ENCODE data around the gene IFI27. TPM values are rescaled to one million over a fixed set of nuclear protein-coding genes. Genes with fewer than 3 reads are reported as not detected.

The IFI27 gene
- total and polyA plus RNA-seq, 4 donors, result 94.1 to 883 (median 378) TPM

DNA sequence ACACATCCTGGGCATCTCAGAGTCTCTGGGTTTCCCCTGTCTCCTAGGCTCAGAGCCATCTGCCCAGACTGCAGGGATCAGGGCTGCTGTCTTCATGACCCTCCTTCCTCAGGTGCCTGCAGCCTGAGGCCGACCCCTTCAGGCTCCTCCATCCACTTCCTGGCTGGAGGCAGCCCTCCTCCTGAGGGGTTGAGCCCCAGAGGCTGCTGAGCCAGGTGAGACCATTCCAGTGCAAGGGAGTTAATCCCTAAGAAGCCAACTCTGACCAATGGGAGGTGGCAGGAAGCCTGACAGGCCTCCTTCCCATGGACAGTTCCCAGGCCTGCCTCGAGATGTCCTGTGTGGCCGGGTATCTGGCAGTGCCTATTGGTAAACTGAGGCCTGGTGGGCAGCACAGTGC, 55.2 kb downstream of the IFI27 start:
- Histone ChIP-seq H3K27me3 (ENCODE audit: control insufficient read depth in 3 of 3, insufficient read depth in 3 of 3, low read length in 2 of 3) (peaks cover 0 to 7% (median 3%) of the 10 kb centered on the region in 3 donors), H3K9me3 (ENCODE audit: control insufficient read depth in 4 of 4, insufficient read depth in 3 of 4, low read length in 3 of 4) (no peaks in the 10 kb centered on the region), H3K36me3 (ENCODE audit: control insufficient read depth in 4 of 4, insufficient read depth in 4 of 4, low read length in 4 of 4) (no peaks in the 10 kb centered on the region), H3K4me1 (ENCODE audit: control insufficient read depth in 5 of 5, insufficient read depth in 5 of 5, low read length in 5 of 5) (peaks cover 0 to 14% (median 5%) of the 10 kb centered on the region in 5 donors), H3K4me3 (no peak overlapping the region), H3K9ac (ENCODE audit: insufficient read depth in 1 of 2, low read length in 2 of 2) (no peak overlapping the region), H3K27ac (ENCODE audit: low read depth in 1 of 2, low read length in 1 of 2) (no peak overlapping the region)
- TF ChIP-seq, protein P1, sequence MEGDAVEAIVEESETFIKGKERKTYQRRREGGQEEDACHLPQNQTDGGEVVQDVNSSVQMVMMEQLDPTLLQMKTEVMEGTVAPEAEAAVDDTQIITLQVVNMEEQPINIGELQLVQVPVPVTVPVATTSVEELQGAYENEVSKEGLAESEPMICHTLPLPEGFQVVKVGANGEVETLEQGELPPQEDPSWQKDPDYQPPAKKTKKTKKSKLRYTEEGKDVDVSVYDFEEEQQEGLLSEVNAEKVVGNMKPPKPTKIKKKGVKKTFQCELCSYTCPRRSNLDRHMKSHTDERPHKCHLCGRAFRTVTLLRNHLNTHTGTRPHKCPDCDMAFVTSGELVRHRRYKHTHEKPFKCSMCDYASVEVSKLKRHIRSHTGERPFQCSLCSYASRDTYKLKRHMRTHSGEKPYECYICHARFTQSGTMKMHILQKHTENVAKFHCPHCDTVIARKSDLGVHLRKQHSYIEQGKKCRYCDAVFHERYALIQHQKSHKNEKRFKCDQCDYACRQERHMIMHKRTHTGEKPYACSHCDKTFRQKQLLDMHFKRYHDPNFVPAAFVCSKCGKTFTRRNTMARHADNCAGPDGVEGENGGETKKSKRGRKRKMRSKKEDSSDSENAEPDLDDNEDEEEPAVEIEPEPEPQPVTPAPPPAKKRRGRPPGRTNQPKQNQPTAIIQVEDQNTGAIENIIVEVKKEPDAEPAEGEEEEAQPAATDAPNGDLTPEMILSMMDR (IDR thresholded peaks at IDR 0.05; ENCODE audit: control extremely low read depth, extremely low read depth), result no peak
- DNase-seq (no peak), ATAC-seq (ENCODE audit: insufficient read depth, low FRiP score) (no peak)
- WGBS, 2 donors, result 91 to 100% methylated on average over 3 of the region's 3 CpGs

Other genes with a start within 250 kb of the IFI27 start
- 1 to 10 TPM; 3.2 to 4.0 TPM for gene FAM181A, start 183.4 kb upstream of the IFI27 start, total RNA-seq
- 1 to 10 TPM; 1.9 to 3.4 TPM for gene FAM181A, start 183.4 kb upstream of the IFI27 start, polyA plus RNA-seq
- 1 to 10 TPM; 2.3 to 3.7 TPM for gene ASB2, start 134.2 kb upstream of the IFI27 start, total RNA-seq
- 1 to 10 TPM; 1.8 to 2.9 TPM for gene ASB2, start 134.2 kb upstream of the IFI27 start, polyA plus RNA-seq
- not detected for gene CCDC197, start 113.4 kb upstream of the IFI27 start, total RNA-seq
- gene CCDC197, start 113.4 kb upstream of the IFI27 start, polyA plus RNA-seq, result not detected
- 1 to 10 TPM; 2.1 to 2.2 TPM for gene OTUB2, start 84.4 kb upstream of the IFI27 start, total RNA-seq
- gene OTUB2, start 84.4 kb upstream of the IFI27 start, polyA plus RNA-seq, result under 1 TPM; 0.31 to 0.98 TPM
- gene DDX24, start 29.5 kb upstream of the IFI27 start, total RNA-seq, result 100 to 1,000 TPM; 116 to 138 TPM
- 10 to 100 TPM; 78.4 to 98.9 TPM for gene DDX24, start 29.5 kb upstream of the IFI27 start, polyA plus RNA-seq
- gene IFI27L1, start 29.4 kb upstream of the IFI27 start, total RNA-seq, result 10 to 100 TPM; 14.6 to 23.0 TPM
- gene IFI27L1, start 29.4 kb upstream of the IFI27 start, polyA plus RNA-seq, result 10 to 100 TPM; 16.7 to 41.5 TPM
- 10 to 100 TPM; 27.2 to 38.9 TPM for gene IFI27L2, start 18.9 kb downstream of the IFI27 start, total RNA-seq
- gene IFI27L2, start 18.9 kb downstream of the IFI27 start, polyA plus RNA-seq, result 100 to 1,000 TPM; 108 to 127 TPM
- gene PPP4R4, start 63.6 kb downstream of the IFI27 start, total RNA-seq, result 10 to 100 TPM in 1 of 2 donors, 1 to 10 TPM in 1; 5.3 to 25.9 TPM
- 1 to 10 TPM; 1.6 to 2.3 TPM for gene PPP4R4, start 63.6 kb downstream of the IFI27 start, polyA plus RNA-seq
- under 1 TPM in 1 of 2 donors, not detected in 1; 0.21 TPM for gene SERPINA10, start 182.5 kb downstream of the IFI27 start, total RNA-seq
- not detected for gene SERPINA10, start 182.5 kb downstream of the IFI27 start, polyA plus RNA-seq
- gene SERPINA6, start 212.6 kb downstream of the IFI27 start, total RNA-seq, result under 1 TPM; 0.34 to 0.77 TPM
- gene SERPINA6, start 212.6 kb downstream of the IFI27 start, polyA plus RNA-seq, result under 1 TPM; 0.18 to 0.35 TPM